GM12878 (cell line): ENCODE measurements around the gene ASCC2. TPM values are rescaled to one million over a fixed set of nuclear protein-coding genes. Genes with fewer than 3 reads are reported as not detected.

Experiments
- ATAC-seq: fragments of 200-7000 bp; cut with Tn5 transposase; 3 replicates; pipeline ENCODE4 v1.9.1; 2020; ENCODE audit warnings: mild to moderate bottlenecking, moderate library complexity
- BruUV-seq: library from RNA; stranded (reverse); fragments of 400-500 nt; replicated peaks from 2 replicates; lab custom pipeline; 2021; lab: Mats Ljungman, UMichigan
- CTCF ChIA-PET: fragments of 300-600 bp; sonication (Branson Sonifier 250); formaldehyde crosslinking; extraction: SDS; loops from one replicate; lab custom pipeline; 2021; ENCODE audit warnings: inconsistent platforms; lab: Yijun Ruan, JAX
- POLR2A ChIA-PET: fragments of 350-600 bp; formaldehyde crosslinking; extraction: SDS; loops from one replicate; lab custom pipeline; 2021; ENCODE audit warnings: inconsistent platforms; lab: Charles Lee
- RAD21 ChIA-PET: fragments of 300-600 bp; sonication (Branson Sonifier 250); formaldehyde crosslinking; loops from one replicate; lab custom pipeline; 2023; ENCODE audit warnings: antibody characterized with exemption; ENCODE audit not compliant: unreplicated experiment; lab: Charles Lee
- SMC1A ChIA-PET: fragments of 300-600 bp; sonication (Branson Sonifier 250); formaldehyde crosslinking; loops from one replicate; lab custom pipeline; 2023; ENCODE audit not compliant: unreplicated experiment, uncharacterized antibody; lab: Charles Lee
- DNase-seq: peaks from one replicate; pipeline ENCODE4 v3.0.0-alpha.2; 2011; ENCODE audit warnings: low read depth, low spot score
- FAIRE-seq: peaks from 3 replicates; lab custom pipeline; 2011; peaks lifted over from hg19 to GRCh38; lab: Jason Lieb, UNC
- H2AFZ ChIP-seq: 2 replicates; pipeline ENCODE4 v1.6.0; 2011; ENCODE audit warnings: low read depth, low read length, control low read depth; ENCODE audit not compliant: control insufficient read depth
- H3K27ac ChIP-seq: 2 replicates; pipeline ENCODE4 v1.5.1; 2011; ENCODE audit warnings: control low read depth; ENCODE audit not compliant: control insufficient read depth, insufficient read depth
- H3K27me3 ChIP-seq, 2 experiments: replicated peaks in 1 of 2; 2 replicates each; pipeline versions ENCODE4 v1.6.0 to v1.6.1; 2011; ENCODE audit warnings: low read length in 1 of 2; ENCODE audit not compliant: control insufficient read depth in 2 of 2, insufficient read depth in 2 of 2
- H3K36me3 ChIP-seq, 2 experiments: 2 replicates each; pipeline ENCODE4 v1.5.1; 2011; ENCODE audit warnings: low read length in 1 of 2; ENCODE audit not compliant: control insufficient read depth in 2 of 2, insufficient read depth in 2 of 2
- H3K4me1 ChIP-seq: 2 replicates; pipeline ENCODE4 v1.6.1; 2011; ENCODE audit warnings: mild to moderate bottlenecking, low read length, moderate library complexity, mixed read lengths; ENCODE audit not compliant: control insufficient read depth, insufficient read depth
- H3K4me2 ChIP-seq: 2 replicates; pipeline ENCODE4 v1.6.0; 2011; ENCODE audit warnings: control low read depth; ENCODE audit not compliant: control insufficient read depth, insufficient read depth
- H3K4me3 ChIP-seq: fragments of 200-600 bp; sonication (generic); 2 replicates; pipeline ENCODE4 v1.5.1; 2016
- H3K79me2 ChIP-seq: 2 replicates; pipeline ENCODE4 v1.6.0; 2011; ENCODE audit warnings: low read length; ENCODE audit not compliant: control insufficient read depth, insufficient read depth
- H3K9ac ChIP-seq: 2 replicates; pipeline ENCODE4 v1.8.0; 2011; ENCODE audit warnings: low read length, control low read depth, mixed read lengths; ENCODE audit not compliant: control insufficient read depth, insufficient read depth
- H3K9me3 ChIP-seq: replicated peaks from 3 replicates; pipeline ENCODE4 v1.5.1; 2011; ENCODE audit warnings: mild to moderate bottlenecking, low read length; ENCODE audit not compliant: control insufficient read depth, insufficient read depth
- H4K20me1 ChIP-seq: 2 replicates; pipeline ENCODE4 v1.6.0; 2011; ENCODE audit not compliant: control insufficient read depth, insufficient read depth
- ASH2L ChIP-seq: fragments of 300-600, 200-600 bp; sonication (generic); IDR thresholded peaks from 2 replicates; pipeline ENCODE4 v1.6.1; 2017; ENCODE audit warnings: low read depth, mild to moderate bottlenecking, borderline replicate concordance
- HDAC6 ChIP-seq: fragments of 200-600 bp; sonication (generic); IDR thresholded peaks from one replicate; pipeline ENCODE4 v1.8.0; 2017; ENCODE audit warnings: antibody characterized with exemption; ENCODE audit not compliant: unreplicated experiment
- MXI1 ChIP-seq: fragments of 150-350 bp; IDR thresholded peaks from 2 replicates; pipeline ENCODE4 v1.6.1; 2011; ENCODE audit warnings: low read depth, mild to moderate bottlenecking, inconsistent platforms, low read length, improper control_type of control experiment
- NRF1 ChIP-seq: conservative IDR thresholded peaks from 2 replicates; pipeline ENCODE4 v1.6.1; 2011; ENCODE audit warnings: mild to moderate bottlenecking, low read depth, low read length, improper control_type of control experiment
- TARDBP ChIP-seq: IDR thresholded peaks from 2 replicates; pipeline ENCODE4 v1.6.1; 2016; ENCODE audit warnings: borderline replicate concordance
- WGBS: methylation state at CpG from one replicate; pipeline ENCODE4 v1.1.6; 2016; ENCODE audit warnings: low lambda C conversion rate; ENCODE audit not compliant: insufficient replicate concordance, insufficient coverage; ENCODE audit errors: missing lambda C conversion rate; 5-methylcytosine and 5-hydroxymethylcytosine counted together
- in situ Hi-C: fragments of 300-500 bp; cut with MboI; formaldehyde crosslinking; loops from 9 replicates; pipeline ENCODE4 v1.14.3; 2018; ENCODE audit warnings: mixed read lengths
- intact Hi-C: fragments of 100-400 bp; cut with micrococcal nuclease; formaldehyde crosslinking; loops from one replicate; pipeline ENCODE4 v1.14.2; 2022; ENCODE audit not compliant: unreplicated experiment
- polyA plus RNA-seq, 11 experiments: library from polyadenylated mRNA; depleted of rRNA in 4 of 11; unstranded in 6 of 11; stranded (reverse) in 5 of 11; fragments of >200 nt; fragmentation: Nextera tagmentation in 4 of 11; fragmentation: Illumina TruSeq in 1 of 11; extraction: Ambion mirVana in 4 of 11; extraction: Trizol in 1 of 11; gene quantifications; 1 replicate in 1 of 11; 2 replicates in 10 of 11; pipeline versions ENCODE4 v1.2.1 to v1.2.3, GENCODE V29; 2011 to 2016; ENCODE audit warnings: inconsistent platforms in 2 of 11, missing spikeins in 2 of 11, low read depth in 1 of 11
- total RNA-seq, 4 experiments: library from RNA; depleted of rRNA in 3 of 4; stranded (reverse); fragments of >200 nt in 3 of 4; fragmentation: Illumina TruSeq in 1 of 4; extraction: Trizol in 1 of 4; gene quantifications; 2 replicates each; pipeline versions ENCODE4 v1.2.1 to v1.2.3, GENCODE V29; 2013 to 2021
- TF ChIP-seq, protein P1 (sequence below): fragments of 450-650 bp; formaldehyde crosslinking; IDR thresholded peaks from 2 replicates; pipeline ENCODE4 v1.4.0; 2020; ENCODE audit warnings: mild to moderate bottlenecking, moderate library complexity
- TF ChIP-seq, protein P2 (sequence below): fragments of 450-650 bp; IDR thresholded peaks from 2 replicates; pipeline ENCODE4 v1.6.1; 2017; ENCODE audit warnings: low read depth, mild to moderate bottlenecking, moderate library complexity

The ASCC2 gene
- total and polyA plus RNA-seq, 10 of the 15 experiments (the other 5 are each of a cell fraction or from before 2014, with no cell fraction given), result 5.3 to 91.4 (median 56.5) TPM

DNA sequence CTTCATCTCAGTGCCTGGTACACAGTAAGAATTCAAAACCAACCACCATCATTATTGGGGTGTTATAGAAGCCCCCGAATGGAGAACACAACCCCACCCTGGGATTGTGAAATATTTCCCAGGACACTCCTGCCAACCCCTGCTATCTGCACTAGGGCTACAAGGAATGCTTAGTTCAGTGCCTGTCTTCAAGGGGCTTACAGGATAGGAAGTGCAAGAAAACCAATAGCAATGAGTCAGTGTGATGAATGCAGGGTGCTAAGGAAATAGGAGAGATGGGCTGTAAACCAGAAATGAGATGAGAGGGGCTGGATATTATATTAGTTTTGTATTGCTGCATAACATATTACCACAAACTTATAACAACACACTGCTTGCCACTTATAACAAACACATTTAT lies 965 bp upstream of the ASCC2 start (continued):
- no peak for TF ChIP-seq NRF1
- no peak for TF ChIP-seq HDAC6
- no peak for TF ChIP-seq ASH2L
- no peak for TF ChIP-seq TARDBP

DNA sequence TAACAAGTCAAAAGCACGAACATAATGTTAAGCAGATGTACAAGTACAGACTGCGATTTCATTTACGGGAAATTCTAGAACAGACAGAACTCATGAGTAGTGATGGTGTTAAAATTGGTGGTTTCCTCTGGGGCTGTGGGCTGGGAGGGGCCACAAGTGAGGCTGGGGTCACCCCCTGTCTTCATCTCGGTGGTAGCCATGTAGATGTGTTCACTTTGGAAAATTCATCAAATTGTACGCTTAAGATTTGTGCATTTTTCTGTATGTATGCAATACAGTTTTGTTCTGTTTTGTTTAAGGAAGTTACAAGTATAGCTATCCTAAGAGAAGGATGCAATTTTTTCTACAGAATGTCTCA lies 504 bp upstream of the ASCC2 start:
- CTCF ChIA-PET, result interaction anchor here (1.3 to 1.4 kb wide), 2 partner anchors 45 to 284 kb away, joined by 3 to 4 read pairs; partner anchors contain the start of gene THOC5
- 22% methylated on average over 5 of the region's 5 CpGs for WGBS

More for the DNA sequence above, 504 bp upstream of the ASCC2 start:
- Histone ChIP-seq H3K27me3 (no peaks in the 10 kb centered on the region), H2AFZ (peak overlapping the region; percentile 91), H3K4me2 (peak overlapping the region; percentile 96), H3K36me3 (peaks cover 0 to 6% of the 10 kb centered on the region in 2 experiments; a peak in 1 of 4 replicates), H3K9me3 (no peaks in the 10 kb centered on the region), H3K79me2 (peaks cover 22% of the 10 kb centered on the region), H3K4me3 (peak overlapping the region; percentile 51; the same call in 1 of the 2 replicates), H3K27ac (peak overlapping the region; percentile 47), H3K4me1 (peaks cover 6% of the 10 kb centered on the region), H3K9ac (peak overlapping the region; percentile 72), H4K20me1 (no peaks in the 10 kb centered on the region)
- intact Hi-C loops (loop anchor here (5.0 kb wide), 1 partner anchor 169 kb away; no protein-coding TSS in a partner anchor), in situ Hi-C loops (no loop called here)
- no peak for DNase-seq
- ATAC-seq, result peak; percentile 15; the same call in 2 of the 3 replicates
- no peak for FAIRE-seq
- TF ChIP-seq, protein P1, sequence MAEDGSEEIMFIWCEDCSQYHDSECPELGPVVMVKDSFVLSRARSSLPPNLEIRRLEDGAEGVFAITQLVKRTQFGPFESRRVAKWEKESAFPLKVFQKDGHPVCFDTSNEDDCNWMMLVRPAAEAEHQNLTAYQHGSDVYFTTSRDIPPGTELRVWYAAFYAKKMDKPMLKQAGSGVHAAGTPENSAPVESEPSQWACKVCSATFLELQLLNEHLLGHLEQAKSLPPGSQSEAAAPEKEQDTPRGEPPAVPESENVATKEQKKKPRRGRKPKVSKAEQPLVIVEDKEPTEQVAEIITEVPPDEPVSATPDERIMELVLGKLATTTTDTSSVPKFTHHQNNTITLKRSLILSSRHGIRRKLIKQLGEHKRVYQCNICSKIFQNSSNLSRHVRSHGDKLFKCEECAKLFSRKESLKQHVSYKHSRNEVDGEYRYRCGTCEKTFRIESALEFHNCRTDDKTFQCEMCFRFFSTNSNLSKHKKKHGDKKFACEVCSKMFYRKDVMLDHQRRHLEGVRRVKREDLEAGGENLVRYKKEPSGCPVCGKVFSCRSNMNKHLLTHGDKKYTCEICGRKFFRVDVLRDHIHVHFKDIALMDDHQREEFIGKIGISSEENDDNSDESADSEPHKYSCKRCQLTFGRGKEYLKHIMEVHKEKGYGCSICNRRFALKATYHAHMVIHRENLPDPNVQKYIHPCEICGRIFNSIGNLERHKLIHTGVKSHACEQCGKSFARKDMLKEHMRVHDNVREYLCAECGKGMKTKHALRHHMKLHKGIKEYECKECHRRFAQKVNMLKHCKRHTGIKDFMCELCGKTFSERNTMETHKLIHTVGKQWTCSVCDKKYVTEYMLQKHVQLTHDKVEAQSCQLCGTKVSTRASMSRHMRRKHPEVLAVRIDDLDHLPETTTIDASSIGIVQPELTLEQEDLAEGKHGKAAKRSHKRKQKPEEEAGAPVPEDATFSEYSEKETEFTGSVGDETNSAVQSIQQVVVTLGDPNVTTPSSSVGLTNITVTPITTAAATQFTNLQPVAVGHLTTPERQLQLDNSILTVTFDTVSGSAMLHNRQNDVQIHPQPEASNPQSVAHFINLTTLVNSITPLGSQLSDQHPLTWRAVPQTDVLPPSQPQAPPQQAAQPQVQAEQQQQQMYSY (CRISPR knock-in tag), result no peak
- TF ChIP-seq, protein P2, sequence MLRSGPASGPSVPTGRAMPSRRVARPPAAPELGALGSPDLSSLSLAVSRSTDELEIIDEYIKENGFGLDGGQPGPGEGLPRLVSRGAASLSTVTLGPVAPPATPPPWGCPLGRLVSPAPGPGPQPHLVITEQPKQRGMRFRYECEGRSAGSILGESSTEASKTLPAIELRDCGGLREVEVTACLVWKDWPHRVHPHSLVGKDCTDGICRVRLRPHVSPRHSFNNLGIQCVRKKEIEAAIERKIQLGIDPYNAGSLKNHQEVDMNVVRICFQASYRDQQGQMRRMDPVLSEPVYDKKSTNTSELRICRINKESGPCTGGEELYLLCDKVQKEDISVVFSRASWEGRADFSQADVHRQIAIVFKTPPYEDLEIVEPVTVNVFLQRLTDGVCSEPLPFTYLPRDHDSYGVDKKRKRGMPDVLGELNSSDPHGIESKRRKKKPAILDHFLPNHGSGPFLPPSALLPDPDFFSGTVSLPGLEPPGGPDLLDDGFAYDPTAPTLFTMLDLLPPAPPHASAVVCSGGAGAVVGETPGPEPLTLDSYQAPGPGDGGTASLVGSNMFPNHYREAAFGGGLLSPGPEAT, result 0 out of 2 replicates have a peak, but pooled peaks have one; percentile 4
- TF ChIP-seq MXI1, result 0 out of 2 replicates have a peak, but pooled peaks have one; percentile 7
- ChIA-PET RAD21 (interaction anchor here (2.0 to 2.3 kb wide), 2 partner anchors 17 to 167 kb away, joined by 7 to 9 read pairs; no protein-coding TSS in a partner anchor), POLR2A (interaction anchor here (0.6 to 1.9 kb wide), 4 partner anchors 17 to 1246 kb away, joined by 3 to 6 read pairs (median 6); partner anchors contain the start of genes UQCR10 and ZMAT5), SMC1A (interaction anchor here (1.0 to 2.5 kb wide), 4 partner anchors 10 to 167 kb away, joined by 3 to 11 read pairs (median 4); no protein-coding TSS in a partner anchor)
- BruUV-seq, result TSS peak; percentile 60
